ENCODE results near the gene MFSD11.

Gene MFSD11

GRCh38 chr17:76735006-76735405 is 2.9 kb upstream of the MFSD11 start:
- peaks cover 65% of the 10 kb centered on the region for H3K36me3 ChIP-seq (ENCODE audit: control insufficient read depth, low read length)
- peak overlapping the region; percentile 89 for H3K4me3 ChIP-seq (ENCODE audit: low read length)
- peaks cover 28% of the 10 kb centered on the region for H4K20me1 ChIP-seq (ENCODE audit: control insufficient read depth, insufficient read depth, low read depth, low read length)
- peak overlapping the region; percentile 66 for H3K4me2 ChIP-seq (ENCODE audit: low read length)
- H3K79me2 ChIP-seq (ENCODE audit: control insufficient read depth, low read length): peaks cover 85% of the 10 kb centered on the region
- peaks cover 57% of the 10 kb centered on the region for H3K4me1 ChIP-seq (ENCODE audit: control insufficient read depth, low read length)
- TF ChIP-seq EZH2phosphoT487 (IDR thresholded peaks at IDR 0.05; ENCODE audit: borderline replicate concordance, low read length): no peak
- TF ChIP-seq, protein P1, sequence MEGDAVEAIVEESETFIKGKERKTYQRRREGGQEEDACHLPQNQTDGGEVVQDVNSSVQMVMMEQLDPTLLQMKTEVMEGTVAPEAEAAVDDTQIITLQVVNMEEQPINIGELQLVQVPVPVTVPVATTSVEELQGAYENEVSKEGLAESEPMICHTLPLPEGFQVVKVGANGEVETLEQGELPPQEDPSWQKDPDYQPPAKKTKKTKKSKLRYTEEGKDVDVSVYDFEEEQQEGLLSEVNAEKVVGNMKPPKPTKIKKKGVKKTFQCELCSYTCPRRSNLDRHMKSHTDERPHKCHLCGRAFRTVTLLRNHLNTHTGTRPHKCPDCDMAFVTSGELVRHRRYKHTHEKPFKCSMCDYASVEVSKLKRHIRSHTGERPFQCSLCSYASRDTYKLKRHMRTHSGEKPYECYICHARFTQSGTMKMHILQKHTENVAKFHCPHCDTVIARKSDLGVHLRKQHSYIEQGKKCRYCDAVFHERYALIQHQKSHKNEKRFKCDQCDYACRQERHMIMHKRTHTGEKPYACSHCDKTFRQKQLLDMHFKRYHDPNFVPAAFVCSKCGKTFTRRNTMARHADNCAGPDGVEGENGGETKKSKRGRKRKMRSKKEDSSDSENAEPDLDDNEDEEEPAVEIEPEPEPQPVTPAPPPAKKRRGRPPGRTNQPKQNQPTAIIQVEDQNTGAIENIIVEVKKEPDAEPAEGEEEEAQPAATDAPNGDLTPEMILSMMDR (IDR thresholded peaks at IDR 0.05; ENCODE audit: low read depth, low read length, poor library complexity, severe bottlenecking): no peak
- no peaks in the 10 kb centered on the region for H3K9me3 ChIP-seq (ENCODE audit: control insufficient read depth, insufficient read depth, low read length)
- H3K27me3 ChIP-seq (ENCODE audit: control insufficient read depth, low read length): no peaks in the 10 kb centered on the region
- peak overlapping the region; percentile 93 for H3K27ac ChIP-seq (ENCODE audit: low read depth, low read length)
- no peaks in the 10 kb centered on the region for H3K9me2 ChIP-seq (replicated peaks; ENCODE audit: control insufficient read depth, low read length)
- H3F3A ChIP-seq (ENCODE audit: control insufficient read depth, insufficient read depth): peaks cover 61% of the 10 kb centered on the region

DNA sequence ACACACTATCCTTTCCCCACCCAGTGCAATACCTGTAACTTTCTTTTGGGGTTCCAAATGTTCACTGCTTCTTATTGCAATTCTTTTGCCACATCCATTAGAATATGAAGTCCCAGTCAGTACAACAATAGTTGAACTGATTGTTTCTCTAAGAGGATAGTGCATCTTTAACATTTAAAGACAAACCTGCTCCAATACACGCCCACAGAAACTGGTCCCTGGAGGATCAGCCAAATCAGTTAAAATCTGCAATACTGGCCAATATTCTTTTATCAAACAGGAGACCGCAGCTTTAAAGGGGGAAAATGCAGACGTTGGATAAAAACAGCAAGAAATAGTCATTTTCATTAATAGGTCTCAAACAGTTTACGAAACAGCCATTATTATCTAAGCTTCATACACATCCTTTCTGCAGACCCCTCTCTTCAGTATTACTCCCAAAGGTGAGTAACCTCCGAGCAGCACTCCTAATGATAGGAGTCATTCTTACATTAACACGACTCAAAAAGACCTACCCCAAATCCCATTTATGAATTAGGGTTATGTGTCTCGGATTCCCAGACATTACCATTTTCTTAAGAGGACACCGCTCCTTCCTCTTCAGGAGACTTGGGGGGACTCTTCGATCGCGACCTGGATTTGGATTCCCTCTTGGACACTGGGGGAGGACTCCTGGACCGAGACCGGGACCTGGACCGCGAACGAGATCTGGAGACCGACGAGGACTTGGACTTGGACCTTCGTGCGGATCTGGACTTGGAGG is 2.2 kb upstream of the MFSD11 start:
- no peaks in the 10 kb centered on the region for H3K9me3 ChIP-seq (ENCODE audit: control insufficient read depth, insufficient read depth, low read length)
- no peaks in the 10 kb centered on the region for H3K27me3 ChIP-seq (ENCODE audit: control insufficient read depth, low read length)
- H3K9me2 ChIP-seq (replicated peaks; ENCODE audit: control insufficient read depth, low read length): no peaks in the 10 kb centered on the region
- peak overlapping the region; percentile 93 for H3K27ac ChIP-seq (ENCODE audit: low read depth, low read length)
- peaks cover 28% of the 10 kb centered on the region for H4K20me1 ChIP-seq (ENCODE audit: control insufficient read depth, insufficient read depth, low read depth, low read length)
- peaks cover 79% of the 10 kb centered on the region for H3K79me2 ChIP-seq (ENCODE audit: control insufficient read depth, low read length)
- H3K4me1 ChIP-seq (ENCODE audit: control insufficient read depth, low read length): peaks cover 51% of the 10 kb centered on the region
- TF ChIP-seq, protein P1 (IDR thresholded peaks at IDR 0.05; ENCODE audit: low read depth, low read length, poor library complexity, severe bottlenecking): no peak
- peak overlapping the region; percentile 89 for H3K4me3 ChIP-seq (ENCODE audit: low read length)
- H3K36me3 ChIP-seq (ENCODE audit: control insufficient read depth, low read length): peaks cover 60% of the 10 kb centered on the region
- peaks cover 57% of the 10 kb centered on the region for H3F3A ChIP-seq (ENCODE audit: control insufficient read depth, insufficient read depth)
- H3K4me2 ChIP-seq (ENCODE audit: low read length): peak overlapping the region; percentile 66

- no peaks in the 10 kb centered on the region for H3K9me2 ChIP-seq (replicated peaks; ENCODE audit: control insufficient read depth, low read length)
- H3F3A ChIP-seq (ENCODE audit: control insufficient read depth, insufficient read depth): peaks cover 52% of the 10 kb centered on the region
- H3K79me2 ChIP-seq (ENCODE audit: control insufficient read depth, low read length): peaks cover 73% of the 10 kb centered on the region
- peaks cover 28% of the 10 kb centered on the region for H4K20me1 ChIP-seq (ENCODE audit: control insufficient read depth, insufficient read depth, low read depth, low read length)
- no peaks in the 10 kb centered on the region for H3K9me3 ChIP-seq (ENCODE audit: control insufficient read depth, insufficient read depth, low read length)
- H3K27ac ChIP-seq (ENCODE audit: low read depth, low read length): peak overlapping the region; percentile 93
- no peaks in the 10 kb centered on the region for H3K27me3 ChIP-seq (ENCODE audit: control insufficient read depth, low read length)
- H3K4me3 ChIP-seq (ENCODE audit: low read length): peak overlapping the region; percentile 89
- peaks cover 61% of the 10 kb centered on the region for H3K36me3 ChIP-seq (ENCODE audit: control insufficient read depth, low read length)
- H3K4me1 ChIP-seq (ENCODE audit: control insufficient read depth, low read length): peaks cover 45% of the 10 kb centered on the region
- H3K4me2 ChIP-seq (ENCODE audit: low read length): peak overlapping the region; percentile 66
- TF ChIP-seq, protein P1 (IDR thresholded peaks at IDR 0.05; ENCODE audit: low read depth, low read length, poor library complexity, severe bottlenecking): no peak
These were observed 1.4 kb upstream of the MFSD11 start for GRCh38 chr17:76736349-76737081.
